ENCODE results near the gene SLC24A4. TPM values are rescaled to one million over a fixed set of nuclear protein-coding genes. Genes with fewer than 3 reads are reported as not detected.

SLC24A4 gene
- polyA plus RNA-seq, 1 donor from 2014 or later, result 0.17 TPM

- Histone ChIP-seq H3K9me3 (ENCODE audit: low read length) (no peaks in the 10 kb centered on the region), H3K27ac (ENCODE audit: low read length) (no peak overlapping the region), H2AFZ (ENCODE audit: low read depth, low read length) (no peak overlapping the region), H3K27me3 (ENCODE audit: insufficient read depth, low read depth, low read length) (no peaks in the 10 kb centered on the region), H3K79me2 (replicated peaks; ENCODE audit: insufficient read depth, low read length) (no peaks in the 10 kb centered on the region), H3K4me2 (ENCODE audit: low read length) (no peak overlapping the region), H3K4me3 (ENCODE audit: low read length) (no peak overlapping the region), H3F3A (ENCODE audit: insufficient read depth, low read length, poor library complexity, severe bottlenecking) (no peaks in the 10 kb centered on the region), H3K9me2 (ENCODE audit: insufficient read depth, low read length) (no peaks in the 10 kb centered on the region), H3K36me3 (ENCODE audit: insufficient read depth, low read length) (no peaks in the 10 kb centered on the region), H3K9ac (ENCODE audit: low read length) (no peak overlapping the region), H4K20me1 (ENCODE audit: insufficient read depth) (no peaks in the 10 kb centered on the region)
- TF ChIP-seq MXI1 (conservative IDR thresholded peaks at IDR 0.05; ENCODE audit: poor library complexity, severe bottlenecking) (no peak), SMC3 (conservative IDR thresholded peaks at IDR 0.05; ENCODE audit: poor library complexity) (no peak), EZH2 (IDR thresholded peaks at IDR 0.05; ENCODE audit: borderline replicate concordance, insufficient read depth, low read length, poor library complexity, severe bottlenecking) (no peak), POLR2AphosphoS5 (IDR thresholded peaks at IDR 0.05) (no peak), RAD21 (conservative IDR thresholded peaks at IDR 0.05) (no peak), EP300 (conservative IDR thresholded peaks at IDR 0.05; ENCODE audit: poor library complexity, severe bottlenecking) (no peak), TAF1 (IDR thresholded peaks at IDR 0.05; ENCODE audit: low read depth) (no peak)
- TF ChIP-seq, protein P1, sequence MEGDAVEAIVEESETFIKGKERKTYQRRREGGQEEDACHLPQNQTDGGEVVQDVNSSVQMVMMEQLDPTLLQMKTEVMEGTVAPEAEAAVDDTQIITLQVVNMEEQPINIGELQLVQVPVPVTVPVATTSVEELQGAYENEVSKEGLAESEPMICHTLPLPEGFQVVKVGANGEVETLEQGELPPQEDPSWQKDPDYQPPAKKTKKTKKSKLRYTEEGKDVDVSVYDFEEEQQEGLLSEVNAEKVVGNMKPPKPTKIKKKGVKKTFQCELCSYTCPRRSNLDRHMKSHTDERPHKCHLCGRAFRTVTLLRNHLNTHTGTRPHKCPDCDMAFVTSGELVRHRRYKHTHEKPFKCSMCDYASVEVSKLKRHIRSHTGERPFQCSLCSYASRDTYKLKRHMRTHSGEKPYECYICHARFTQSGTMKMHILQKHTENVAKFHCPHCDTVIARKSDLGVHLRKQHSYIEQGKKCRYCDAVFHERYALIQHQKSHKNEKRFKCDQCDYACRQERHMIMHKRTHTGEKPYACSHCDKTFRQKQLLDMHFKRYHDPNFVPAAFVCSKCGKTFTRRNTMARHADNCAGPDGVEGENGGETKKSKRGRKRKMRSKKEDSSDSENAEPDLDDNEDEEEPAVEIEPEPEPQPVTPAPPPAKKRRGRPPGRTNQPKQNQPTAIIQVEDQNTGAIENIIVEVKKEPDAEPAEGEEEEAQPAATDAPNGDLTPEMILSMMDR (IDR thresholded peaks at IDR 0.05; ENCODE audit: poor library complexity, severe bottlenecking), result no peak
- TF ChIP-seq, protein P2, sequence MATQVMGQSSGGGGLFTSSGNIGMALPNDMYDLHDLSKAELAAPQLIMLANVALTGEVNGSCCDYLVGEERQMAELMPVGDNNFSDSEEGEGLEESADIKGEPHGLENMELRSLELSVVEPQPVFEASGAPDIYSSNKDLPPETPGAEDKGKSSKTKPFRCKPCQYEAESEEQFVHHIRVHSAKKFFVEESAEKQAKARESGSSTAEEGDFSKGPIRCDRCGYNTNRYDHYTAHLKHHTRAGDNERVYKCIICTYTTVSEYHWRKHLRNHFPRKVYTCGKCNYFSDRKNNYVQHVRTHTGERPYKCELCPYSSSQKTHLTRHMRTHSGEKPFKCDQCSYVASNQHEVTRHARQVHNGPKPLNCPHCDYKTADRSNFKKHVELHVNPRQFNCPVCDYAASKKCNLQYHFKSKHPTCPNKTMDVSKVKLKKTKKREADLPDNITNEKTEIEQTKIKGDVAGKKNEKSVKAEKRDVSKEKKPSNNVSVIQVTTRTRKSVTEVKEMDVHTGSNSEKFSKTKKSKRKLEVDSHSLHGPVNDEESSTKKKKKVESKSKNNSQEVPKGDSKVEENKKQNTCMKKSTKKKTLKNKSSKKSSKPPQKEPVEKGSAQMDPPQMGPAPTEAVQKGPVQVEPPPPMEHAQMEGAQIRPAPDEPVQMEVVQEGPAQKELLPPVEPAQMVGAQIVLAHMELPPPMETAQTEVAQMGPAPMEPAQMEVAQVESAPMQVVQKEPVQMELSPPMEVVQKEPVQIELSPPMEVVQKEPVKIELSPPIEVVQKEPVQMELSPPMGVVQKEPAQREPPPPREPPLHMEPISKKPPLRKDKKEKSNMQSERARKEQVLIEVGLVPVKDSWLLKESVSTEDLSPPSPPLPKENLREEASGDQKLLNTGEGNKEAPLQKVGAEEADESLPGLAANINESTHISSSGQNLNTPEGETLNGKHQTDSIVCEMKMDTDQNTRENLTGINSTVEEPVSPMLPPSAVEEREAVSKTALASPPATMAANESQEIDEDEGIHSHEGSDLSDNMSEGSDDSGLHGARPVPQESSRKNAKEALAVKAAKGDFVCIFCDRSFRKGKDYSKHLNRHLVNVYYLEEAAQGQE (IDR thresholded peaks at IDR 0.05; ENCODE audit: borderline replicate concordance), result no peak
Observed at GRCh38 chr14:92288994-92289660, 33.8 kb upstream of the SLC24A4 start.

- Histone ChIP-seq H3F3A (ENCODE audit: insufficient read depth, low read length, poor library complexity, severe bottlenecking) (no peaks in the 10 kb centered on the region), H3K27ac (ENCODE audit: low read length) (no peak overlapping the region), H3K36me3 (ENCODE audit: insufficient read depth, low read length) (no peaks in the 10 kb centered on the region), H3K27me3 (ENCODE audit: insufficient read depth, low read depth, low read length) (no peaks in the 10 kb centered on the region), H3K79me2 (replicated peaks; ENCODE audit: insufficient read depth, low read length) (no peaks in the 10 kb centered on the region), H3K9ac (ENCODE audit: low read length) (no peak overlapping the region), H4K20me1 (ENCODE audit: insufficient read depth) (no peaks in the 10 kb centered on the region), H3K9me2 (ENCODE audit: insufficient read depth, low read length) (no peaks in the 10 kb centered on the region), H2AFZ (ENCODE audit: low read depth, low read length) (no peak overlapping the region), H3K4me2 (ENCODE audit: low read length) (no peak overlapping the region), H3K4me3 (ENCODE audit: low read length) (no peak overlapping the region), H3K9me3 (ENCODE audit: low read length) (no peaks in the 10 kb centered on the region)
- TF ChIP-seq, protein P1 (IDR thresholded peaks at IDR 0.05; ENCODE audit: poor library complexity, severe bottlenecking), result no peak
- TF ChIP-seq TAF1 (IDR thresholded peaks at IDR 0.05; ENCODE audit: low read depth) (no peak), RAD21 (conservative IDR thresholded peaks at IDR 0.05) (no peak), EZH2 (IDR thresholded peaks at IDR 0.05; ENCODE audit: borderline replicate concordance, insufficient read depth, low read length, poor library complexity, severe bottlenecking) (no peak), MXI1 (conservative IDR thresholded peaks at IDR 0.05; ENCODE audit: poor library complexity, severe bottlenecking) (no peak), POLR2AphosphoS5 (IDR thresholded peaks at IDR 0.05) (no peak)
- TF ChIP-seq, protein P2 (IDR thresholded peaks at IDR 0.05; ENCODE audit: borderline replicate concordance), result no peak
Observed at GRCh38 chr14:92292673-92293072, 30.3 kb upstream of the SLC24A4 start.

All from neural cell (in vitro differentiated cells).